ENCODE measurements around the gene ZSCAN5A.
"Not testable (repeated sequence)": the region's sequence is repeated elsewhere in the genome, so short reads cannot be mapped to it uniquely, and the experiment has no call there.

The ZSCAN5A gene, protein sequence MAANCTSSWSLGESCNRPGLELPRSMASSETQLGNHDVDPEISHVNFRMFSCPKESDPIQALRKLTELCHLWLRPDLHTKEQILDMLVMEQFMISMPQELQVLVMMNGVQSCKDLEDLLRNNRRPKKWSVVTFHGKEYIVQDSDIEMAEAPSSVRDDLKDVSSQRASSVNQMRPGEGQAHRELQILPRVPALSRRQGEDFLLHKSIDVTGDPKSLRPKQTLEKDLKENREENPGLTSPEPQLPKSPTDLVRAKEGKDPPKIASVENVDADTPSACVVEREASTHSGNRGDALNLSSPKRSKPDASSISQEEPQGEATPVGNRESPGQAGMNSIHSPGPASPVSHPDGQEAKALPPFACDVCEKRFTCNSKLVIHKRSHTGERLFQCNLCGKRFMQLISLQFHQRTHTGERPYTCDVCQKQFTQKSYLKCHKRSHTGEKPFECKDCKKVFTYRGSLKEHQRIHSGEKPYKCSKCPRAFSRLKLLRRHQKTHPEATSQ

DNA sequence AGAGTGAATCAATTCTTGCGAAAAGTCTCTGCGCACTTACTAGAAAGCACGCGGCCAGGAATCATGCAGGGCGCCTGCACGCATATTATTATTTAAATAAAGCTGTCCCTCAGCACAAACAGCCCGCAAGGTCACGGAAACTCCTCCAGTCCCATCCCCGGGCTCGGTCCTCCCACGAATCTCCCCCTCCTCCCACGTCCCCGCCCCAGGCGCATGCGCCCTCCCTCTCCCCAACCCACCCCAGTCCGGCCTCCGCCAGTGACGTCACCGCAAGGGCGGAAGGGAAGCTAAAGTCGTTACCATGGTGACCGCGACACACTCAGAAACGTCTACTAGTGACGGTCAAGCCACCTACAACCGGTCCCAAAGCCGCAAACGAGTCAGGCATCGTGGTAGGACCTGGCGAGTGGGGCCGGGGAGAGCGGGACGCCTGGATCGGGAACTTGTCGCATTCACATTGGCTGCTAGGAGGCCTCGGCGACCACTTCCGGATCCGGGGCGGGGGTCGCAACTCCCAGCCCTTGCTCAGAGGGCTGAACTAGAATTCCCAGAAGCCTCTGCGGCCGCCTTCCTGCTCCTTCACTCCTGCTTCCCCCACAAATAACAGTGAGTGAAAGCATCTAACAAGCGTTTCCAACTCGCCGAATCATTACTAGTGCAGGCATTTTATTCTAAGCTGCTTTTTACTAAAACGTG, at the start of gene ZSCAN5A:
Gene ZSCAN5A, minus strand, starts transcription at position 459 of the 696 bp plus-strand sequence. CDS start 89,793 bp downstream, outside the sequence.
- DNase-seq (ENCODE audit: low read depth in 2 of 2): peak; percentile 95 to 98

DNA sequence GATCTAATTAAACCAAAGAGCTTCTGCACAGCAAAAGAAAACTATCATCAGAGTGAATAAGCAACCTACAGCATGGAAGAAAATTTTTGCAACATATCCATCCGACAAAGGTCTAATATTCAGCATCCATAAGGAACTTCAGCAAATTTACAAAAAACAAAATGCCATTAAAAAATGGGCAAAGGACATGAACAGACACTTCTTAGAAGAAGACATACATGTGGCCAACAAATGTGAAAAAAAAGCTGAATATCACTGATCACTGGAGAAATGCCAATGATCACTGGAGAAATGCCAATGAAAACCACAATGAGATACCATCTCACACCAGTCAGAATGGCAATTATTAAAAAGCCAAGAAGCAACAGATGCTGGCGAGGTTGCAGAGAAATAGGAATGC, 46.2 kb upstream of the ZSCAN5A start:
- no peak for DNase-seq (ENCODE audit: low read depth in 2 of 2)

DNA sequence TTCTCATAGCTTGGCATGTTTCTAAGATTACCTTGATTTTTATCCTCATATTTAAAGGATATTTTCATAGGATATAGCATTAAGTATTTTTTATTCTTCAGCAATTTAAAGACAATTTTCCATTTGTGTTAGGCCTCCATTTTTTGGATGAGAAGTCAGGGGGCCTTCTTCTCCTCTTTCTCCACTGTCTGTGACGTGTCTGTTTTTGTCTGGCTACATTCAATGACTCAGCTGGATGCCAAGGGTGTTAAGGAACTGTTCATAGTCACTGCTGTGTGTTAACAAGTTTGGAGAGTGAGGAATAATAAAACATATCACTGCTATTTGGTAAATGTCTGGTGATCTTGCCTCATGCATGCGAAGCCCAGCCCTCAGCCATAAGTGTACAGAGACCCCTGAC, 42.3 kb upstream of the ZSCAN5A start:
- DNase-seq (ENCODE audit: low read depth in 2 of 2): no peak

DNA sequence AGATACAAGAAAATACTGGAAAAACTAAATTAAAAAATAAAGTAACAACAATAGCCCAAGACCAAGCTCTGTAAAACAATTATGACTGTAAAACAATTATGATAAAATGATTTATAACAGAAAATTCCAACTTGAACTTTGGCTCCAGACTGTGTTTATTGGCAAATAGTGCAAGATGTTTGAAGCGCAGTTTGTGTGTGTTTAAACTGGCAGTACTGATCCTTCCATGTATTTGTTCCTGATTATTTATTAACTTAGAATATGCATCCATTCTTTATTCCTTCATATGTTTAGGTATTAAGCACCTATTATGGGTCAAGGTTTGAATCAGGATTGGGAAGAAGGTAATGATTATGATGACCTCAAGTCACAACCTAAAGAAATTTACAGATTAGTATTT, 40.9 kb upstream of the ZSCAN5A start:
- no peak for DNase-seq (ENCODE audit: low read depth in 2 of 2)

DNA sequence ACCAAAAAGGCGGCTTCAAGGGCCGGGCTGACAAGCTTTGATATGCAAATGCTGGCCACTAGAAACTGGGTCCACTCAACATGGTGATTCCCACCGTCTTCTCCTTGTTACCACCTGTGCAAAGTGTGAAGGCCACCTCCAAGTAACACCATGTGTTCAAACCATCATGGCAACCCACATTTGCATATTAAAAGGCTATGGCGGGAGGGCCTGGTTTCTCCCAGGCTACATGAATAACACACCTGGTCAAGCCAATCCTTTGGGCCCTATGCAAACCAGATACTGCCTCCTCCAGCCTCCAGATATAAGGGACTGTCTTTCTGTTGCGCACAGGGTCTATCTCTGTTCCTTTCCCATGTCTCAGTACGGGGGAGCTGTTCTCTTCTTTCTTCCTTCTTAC, 36.6 kb upstream of the ZSCAN5A start:
- DNase-seq (ENCODE audit: low read depth in 2 of 2): no peak

DNA sequence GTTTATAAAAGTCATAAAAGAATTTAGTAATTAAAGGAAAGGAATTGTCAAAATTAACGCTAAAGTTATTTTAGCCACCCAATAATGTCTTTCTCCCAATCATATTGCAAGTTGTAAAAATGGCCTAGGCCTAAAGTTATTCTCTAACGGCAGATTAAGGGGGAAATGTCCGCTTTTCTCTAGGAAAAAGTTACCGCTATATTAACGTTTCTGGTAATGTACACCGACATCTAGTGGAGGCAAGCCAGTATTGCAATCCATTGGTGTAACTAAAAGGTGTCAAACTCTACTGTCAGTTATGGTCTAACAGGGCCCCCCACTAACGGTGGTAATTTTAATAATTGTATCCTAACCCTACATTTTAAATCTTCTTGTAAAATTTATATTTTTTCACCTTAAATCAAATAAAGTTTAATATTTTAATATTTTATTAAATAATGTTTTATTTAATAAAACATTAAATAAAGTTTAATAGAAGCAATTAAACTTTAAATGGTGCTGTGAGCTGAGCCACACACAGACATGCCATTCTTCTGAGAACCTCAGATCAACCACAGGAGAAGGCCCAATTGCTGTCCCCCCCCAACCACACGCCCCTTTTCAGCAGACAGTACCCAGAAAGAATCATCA, 35.9 kb upstream of the ZSCAN5A start:
- DNase-seq (ENCODE audit: low read depth in 2 of 2): peak; percentile 13 to 19

DNA sequence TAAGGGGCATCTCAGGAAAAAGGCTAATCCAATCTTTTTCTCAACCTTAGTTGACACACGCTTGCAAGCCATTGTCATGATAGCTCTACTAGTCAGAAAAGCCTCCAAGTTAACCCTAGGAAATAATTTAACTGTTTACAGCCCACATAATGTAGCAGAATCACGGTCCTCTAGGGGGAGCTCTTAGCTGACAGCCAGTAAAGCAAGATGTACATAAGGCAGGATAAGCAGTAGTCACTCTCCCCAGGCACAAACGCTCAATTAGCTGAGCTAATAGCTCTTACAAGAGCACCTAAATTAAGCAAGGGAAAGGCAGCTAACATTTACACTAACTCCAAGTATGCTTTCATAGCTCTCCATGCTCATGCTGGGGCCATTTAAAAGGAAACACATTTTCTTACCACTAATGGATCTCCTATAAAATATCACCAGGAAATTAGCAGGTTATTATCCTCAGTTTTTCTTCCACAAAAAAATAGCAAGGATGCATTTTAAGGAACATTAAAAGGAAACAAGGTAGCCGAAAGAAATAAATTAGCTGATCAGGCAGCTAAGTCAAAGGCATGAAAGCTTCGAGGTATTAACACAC, 33.7 kb upstream of the ZSCAN5A start:
- DNase-seq (ENCODE audit: low read depth in 2 of 2): no peak

DNA sequence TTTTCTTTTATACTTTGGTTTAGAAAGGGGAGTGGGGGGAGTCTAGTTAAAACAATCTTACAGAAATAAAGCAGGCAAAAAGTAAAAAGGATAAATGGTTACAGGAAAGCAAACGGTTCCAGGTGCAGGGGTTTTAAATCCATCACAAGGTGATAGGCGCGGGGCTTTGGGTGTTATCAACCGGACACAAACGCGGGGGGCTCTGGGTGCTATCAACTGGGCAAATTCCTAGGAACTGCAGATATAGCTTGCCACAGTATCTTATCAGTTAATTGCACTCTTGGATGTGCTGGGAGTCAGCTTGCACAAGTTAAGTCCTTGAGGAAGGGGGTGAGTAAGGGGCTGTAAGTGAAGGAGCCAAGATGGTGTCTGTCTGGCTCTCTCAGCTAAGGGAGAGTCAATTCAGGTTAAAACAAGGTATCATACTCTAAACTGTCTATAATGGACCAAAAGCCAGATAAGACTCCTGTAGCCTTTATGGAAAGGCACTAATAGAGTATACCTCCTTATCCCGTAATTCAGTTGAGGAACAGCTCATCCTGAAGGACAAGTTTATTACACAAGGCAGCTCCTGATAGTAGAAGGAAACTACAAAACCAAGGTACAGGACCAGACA, 32.6 kb upstream of the ZSCAN5A start:
- no peak for DNase-seq (ENCODE audit: low read depth in 2 of 2)

DNA sequence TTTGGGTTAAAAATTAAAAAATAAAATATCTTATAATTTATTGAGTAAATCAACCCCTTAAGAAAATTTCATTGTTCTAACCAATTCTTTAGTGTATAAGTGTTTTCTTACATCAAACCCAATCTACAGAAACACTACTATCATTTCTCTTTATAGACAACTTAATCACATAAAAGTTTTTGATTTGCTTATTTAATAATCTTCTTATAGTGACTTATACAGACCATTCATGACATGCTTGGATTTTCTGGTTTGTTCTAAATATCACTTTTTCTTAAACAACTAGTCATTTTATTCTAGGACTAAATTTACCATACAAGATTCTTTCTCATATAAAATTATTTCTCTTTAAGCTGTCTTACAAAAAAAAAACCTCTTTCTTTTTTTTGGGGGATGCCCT, 27.3 kb upstream of the ZSCAN5A start:
- no peak for DNase-seq (ENCODE audit: low read depth in 2 of 2)

DNA sequence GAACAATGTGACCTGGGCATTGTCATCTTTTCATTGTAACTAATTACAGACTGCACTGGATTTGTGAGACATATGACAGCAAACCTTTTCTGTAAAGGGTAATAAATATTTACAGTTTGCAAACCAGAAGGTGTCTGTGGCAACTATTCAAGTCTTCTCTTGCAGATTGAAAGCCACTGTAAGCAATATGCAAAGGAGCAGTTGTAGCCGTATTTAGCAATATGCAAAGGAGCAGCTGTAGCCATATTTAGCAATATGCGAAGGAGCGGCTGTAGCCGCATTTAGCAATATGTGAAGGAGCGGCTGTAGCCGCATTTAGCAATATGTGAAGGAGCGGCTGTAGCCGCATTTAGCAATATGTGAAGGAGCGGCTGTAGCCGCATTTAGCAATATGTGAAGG, 24.4 kb upstream of the ZSCAN5A start:
- not testable (repeated sequence) for DNase-seq (ENCODE audit: low read depth in 2 of 2)

DNA sequence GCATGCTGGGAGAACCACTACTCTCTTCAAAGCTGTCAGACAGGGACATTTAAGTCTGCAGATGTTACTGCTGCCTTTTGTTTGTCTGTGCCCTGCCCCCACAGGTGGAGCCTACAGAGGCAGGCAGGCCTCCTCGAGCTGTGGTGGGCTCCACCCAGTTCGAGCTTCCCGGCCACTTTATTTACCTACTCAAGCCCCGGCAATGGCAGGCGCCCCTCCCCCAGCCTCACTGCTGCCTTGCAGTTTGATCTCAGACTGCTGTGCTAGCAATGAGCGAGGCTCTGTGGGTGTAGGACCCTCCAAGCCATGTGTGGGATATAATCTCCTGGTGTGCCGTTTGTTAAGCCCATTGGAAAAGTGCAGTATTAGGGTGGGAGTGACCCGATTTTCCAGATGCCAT, 22.4 kb upstream of the ZSCAN5A start:
- DNase-seq (ENCODE audit: low read depth in 2 of 2): not testable (repeated sequence)

DNA sequence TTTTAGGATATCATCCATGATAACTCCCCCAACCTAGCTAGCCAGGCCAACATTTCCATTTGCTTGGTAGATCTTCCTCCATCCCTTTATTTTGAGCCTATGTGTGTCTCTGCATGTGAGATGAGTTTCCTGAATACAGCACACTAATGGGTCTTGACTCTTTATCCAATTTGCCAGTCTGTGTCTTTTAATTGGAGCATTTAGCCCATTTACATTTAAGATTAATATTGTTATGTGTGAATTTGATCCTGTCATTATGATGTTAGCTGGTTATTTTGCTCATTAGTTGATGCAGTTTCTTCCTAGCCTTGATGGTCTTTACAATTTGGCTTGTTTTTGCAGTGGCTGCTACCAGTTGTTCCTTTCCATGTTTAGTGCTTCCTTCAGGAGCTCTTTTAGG, 20.7 kb upstream of the ZSCAN5A start:
- DNase-seq (ENCODE audit: low read depth in 2 of 2): not testable (repeated sequence)

DNA sequence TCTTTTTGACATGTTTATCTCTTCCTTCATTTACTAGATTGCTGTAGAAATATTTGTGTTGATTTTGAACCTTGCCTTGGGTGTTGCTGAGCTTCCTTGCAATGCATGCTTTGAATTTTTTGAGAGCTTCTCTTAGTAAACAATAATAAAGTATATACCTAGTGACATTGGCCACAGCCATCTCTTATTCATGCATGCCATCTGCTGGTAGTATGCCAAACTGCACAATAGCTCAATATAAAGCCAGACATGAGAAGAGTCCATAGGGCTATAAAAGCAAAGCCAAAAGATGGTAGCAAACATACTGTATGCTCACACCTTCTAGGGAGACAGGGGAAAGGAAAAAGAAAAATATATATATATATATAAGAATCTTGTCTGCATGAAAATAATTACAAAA, 18.9 kb upstream of the ZSCAN5A start:
- peak in 1 of 2 donors; percentile 3 for DNase-seq (ENCODE audit: low read depth in 2 of 2)

DNA sequence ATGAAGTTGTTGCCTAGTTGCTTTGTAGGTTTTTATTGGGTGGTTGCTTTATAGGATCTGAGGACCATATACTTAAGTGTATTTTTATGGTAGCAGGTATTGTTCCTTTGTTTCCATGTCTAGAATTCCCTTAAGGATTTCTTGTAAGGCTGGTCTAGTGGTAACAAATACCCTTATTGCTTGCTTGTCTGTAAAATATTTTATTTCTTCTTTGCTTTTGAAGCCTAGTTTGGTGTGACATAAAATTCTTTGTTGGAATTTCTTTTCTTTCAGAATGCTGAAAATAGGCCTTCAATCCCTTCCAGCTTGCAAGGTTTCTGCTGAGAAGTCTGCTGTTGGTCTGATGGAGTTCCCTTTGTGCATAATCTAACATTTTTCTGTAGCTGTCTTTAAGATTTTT, 18.1 kb upstream of the ZSCAN5A start:
- no peak for DNase-seq (ENCODE audit: low read depth in 2 of 2)

DNA sequence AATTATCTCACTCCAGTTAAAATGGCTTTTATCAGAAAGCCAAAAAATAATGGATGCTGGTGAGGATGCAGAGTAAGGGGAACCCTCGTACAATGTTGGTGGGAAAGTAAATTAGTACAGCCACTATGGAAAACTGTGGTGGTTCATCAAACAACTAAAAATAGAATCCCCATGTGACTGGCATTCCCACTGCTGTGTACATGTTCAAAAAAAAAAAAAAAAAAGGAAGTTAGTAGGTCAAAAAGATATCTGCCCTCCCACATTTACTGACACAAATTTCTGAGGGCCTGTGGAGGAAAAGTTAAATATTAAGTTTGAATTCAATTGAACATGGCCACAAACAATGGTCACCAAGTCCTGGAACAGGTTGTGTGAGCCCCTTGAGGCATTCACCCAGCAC, 9.8 kb upstream of the ZSCAN5A start:
- no peak for DNase-seq (ENCODE audit: low read depth in 2 of 2)

DNA sequence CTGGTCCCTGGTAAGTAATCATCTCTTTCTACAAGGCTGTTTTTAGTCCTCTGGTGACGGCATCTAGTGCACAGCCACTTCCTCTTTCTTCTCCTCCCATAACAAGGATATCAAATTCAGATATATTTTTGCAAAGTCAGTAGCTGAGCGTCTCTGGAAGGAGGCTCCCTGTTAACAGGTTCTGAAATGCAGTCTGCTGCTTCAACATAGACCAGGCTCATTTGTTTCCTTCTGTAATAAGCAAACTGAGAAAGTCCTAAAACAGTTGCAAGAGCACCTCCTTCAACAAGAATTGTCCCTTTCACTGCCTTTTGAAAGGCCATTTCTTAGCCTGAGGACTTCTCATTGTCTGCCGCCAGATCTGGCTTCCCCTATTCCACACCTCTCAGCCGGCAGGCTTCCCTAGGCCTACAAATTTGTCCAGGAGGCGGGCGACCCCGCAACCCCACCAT, 7.4 kb upstream of the ZSCAN5A start:
- no peak for DNase-seq (ENCODE audit: low read depth in 2 of 2)

DNA sequence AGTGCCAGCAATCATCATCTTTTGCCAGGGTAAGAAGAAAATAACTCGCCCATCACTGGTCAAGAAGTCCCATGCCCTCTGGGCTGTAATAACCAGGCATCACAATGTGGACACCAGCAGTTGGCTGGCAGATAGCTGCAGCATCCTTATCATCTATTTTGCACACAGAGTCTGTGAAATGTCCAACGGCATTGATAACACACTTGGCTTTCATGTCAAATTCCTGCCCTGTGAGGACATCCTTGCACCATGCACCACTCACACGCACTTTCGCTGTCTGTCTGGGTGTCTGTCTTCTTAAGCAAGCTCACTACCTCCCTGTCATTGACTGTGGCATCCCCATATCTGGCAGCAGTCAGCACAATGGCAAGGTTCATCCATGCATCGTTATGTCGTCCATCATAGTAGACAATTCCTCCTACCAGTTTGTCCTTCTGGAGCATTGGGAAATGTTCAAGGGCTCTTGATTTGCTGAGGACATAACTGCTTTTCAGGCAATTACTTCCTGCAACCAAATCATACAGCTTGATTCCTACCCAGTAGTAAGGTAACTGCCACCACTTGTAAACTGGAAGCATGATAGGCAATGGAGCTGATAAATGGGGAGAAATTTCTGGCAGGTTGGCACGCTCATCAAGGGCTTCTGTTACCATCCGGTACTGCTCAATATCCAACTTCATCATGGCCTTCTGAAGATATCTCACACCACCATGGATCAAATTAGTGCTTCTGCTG, 6.8 kb upstream of the ZSCAN5A start:
- DNase-seq (ENCODE audit: low read depth in 2 of 2): no peak

DNA sequence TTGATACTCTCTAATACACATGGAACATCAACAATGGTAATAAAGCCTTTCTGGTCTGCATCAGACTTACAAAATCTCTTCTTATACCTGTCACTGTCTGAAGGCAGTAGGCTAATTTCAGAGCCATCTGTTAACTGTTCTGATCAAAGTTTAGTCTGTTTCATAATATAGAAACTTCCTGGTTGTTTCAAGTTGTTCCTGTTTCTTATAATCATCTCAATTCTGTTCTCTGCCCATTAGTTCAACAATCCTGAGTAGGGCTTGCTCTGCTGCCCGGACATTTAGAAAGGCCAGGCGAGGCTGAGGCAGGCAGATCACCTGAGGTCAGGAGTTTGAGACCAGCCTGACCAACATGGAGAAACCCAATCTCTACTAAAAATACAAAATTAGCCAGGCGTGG, 5.4 kb upstream of the ZSCAN5A start:
- DNase-seq (ENCODE audit: low read depth in 2 of 2): no peak

DNA sequence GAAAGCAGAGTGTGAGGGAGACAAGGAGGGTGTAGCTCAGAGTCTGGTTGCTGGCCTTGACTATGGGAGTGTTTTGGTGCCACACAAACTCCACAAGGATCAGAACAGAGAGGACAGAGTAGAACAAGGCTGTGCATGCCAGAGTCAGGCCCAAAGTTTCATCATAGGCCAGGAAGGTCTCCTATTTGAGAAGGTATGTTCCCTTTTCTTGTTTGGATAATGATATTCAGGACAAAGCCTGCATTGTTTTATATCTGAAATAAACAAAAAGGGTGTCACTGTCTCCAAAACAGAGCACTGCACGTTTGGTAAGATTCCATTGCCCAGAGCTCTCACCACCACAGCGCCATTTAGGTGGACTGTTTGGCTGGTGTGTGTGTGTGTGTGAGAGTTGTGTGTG, 3.1 kb upstream of the ZSCAN5A start:
- DNase-seq (ENCODE audit: low read depth in 2 of 2): no peak

DNA sequence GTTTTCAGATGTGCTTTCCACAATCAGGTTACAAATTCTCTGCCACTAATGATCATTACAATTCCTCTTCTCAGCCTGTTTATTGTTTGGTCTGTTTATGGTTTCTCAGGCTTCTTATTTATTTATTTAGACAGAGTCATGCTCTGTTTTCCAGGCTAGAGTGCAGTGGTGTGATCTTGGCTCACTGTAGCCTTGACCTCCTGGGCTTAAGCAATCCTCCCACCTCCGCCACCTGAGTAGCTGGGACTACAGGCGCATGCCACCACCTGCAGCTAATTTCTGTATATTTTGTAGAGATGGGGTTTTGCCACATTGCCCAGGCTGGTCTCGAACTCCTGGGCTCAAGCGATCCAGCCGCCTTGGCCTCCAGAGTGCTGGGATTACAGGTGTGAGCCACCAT, 2.1 kb upstream of the ZSCAN5A start:
- DNase-seq (ENCODE audit: low read depth in 2 of 2): no peak

Data from activated CD8-positive, alpha-beta memory T cell treated with anti-CD3 and anti-CD28 coated beads for 4 hours (primary cell).